Cardiac fibroblast (primary cell): Measurements from ENCODE around the gene HTR1B.
A peak's percentile ranks its signal among the peaks of the same experiment; 100 is the strongest.

ENCODE experiments used
- DNase-seq, 2 donors: peaks; one replicate each; pipeline versions ENCODE4 v3.0.0 to v3.0.0-alpha.2; 2010; ENCODE audit warnings: low read depth in 2 of 2
- H3K4me3 ChIP-seq, 2 donors: replicated peaks in 1 of 2; 1 replicate in 1 of 2; 2 replicates in 1 of 2; pipeline ENCODE4 v1.5.1; 2011; ENCODE audit warnings: low read depth in 2 of 2, low read length in 2 of 2, mild to moderate bottlenecking in 2 of 2, moderate library complexity in 1 of 2
- CTCF ChIP-seq: IDR thresholded peaks from one replicate; pipeline ENCODE4 v1.5.1; 2011; ENCODE audit warnings: low read depth, mild to moderate bottlenecking, low read length, inconsistent platforms

HTR1B gene

GRCh38 chr6:77482981-77483380, 19.7 kb upstream of the HTR1B start:
- TF ChIP-seq CTCF, result no peak
- no peak overlapping the region for H3K4me3 ChIP-seq
- DNase-seq, result no peak

GRCh38 chr6:77474973-77475372, 11.7 kb upstream of the HTR1B start:
- no peak overlapping the region for H3K4me3 ChIP-seq
- no peak for DNase-seq
- no peak for TF ChIP-seq CTCF

- H3K4me3 ChIP-seq, result no peak overlapping the region
- no peak for DNase-seq
- no peak for TF ChIP-seq CTCF
Observed at GRCh38 chr6:77474286-77474956, 11.1 kb upstream of the HTR1B start.

- no peak overlapping the region for H3K4me3 ChIP-seq
- no peak for TF ChIP-seq CTCF
- DNase-seq, result peak in 1 of 2 donors; percentile 35
Observed at GRCh38 chr6:77470983-77471382, 7.7 kb upstream of the HTR1B start.

GRCh38 chr6:77468939-77469338, 5.6 kb upstream of the HTR1B start:
- DNase-seq, result no peak

GRCh38 chr6:77466451-77467437, 3.5 kb upstream of the HTR1B start:
- peak; percentile 38 to 53 for DNase-seq
- peak; percentile 30 for TF ChIP-seq CTCF
- H3K4me3 ChIP-seq, result peak overlapping the region; percentile 54 to 56

More at GRCh38 chr6:77468939-77469338, 5.6 kb upstream of the HTR1B start:
- no peak overlapping the region for H3K4me3 ChIP-seq
- no peak for TF ChIP-seq CTCF
